ENCODE results near the gene PLEK. TPM values are rescaled to one million over a fixed set of nuclear protein-coding genes. Genes with fewer than 3 reads are reported as not detected.

Gene PLEK
- polyA plus RNA-seq, 1 donor from 2014 or later = 0.07 TPM

GRCh38 chr2:68420254-68420910, 55.3 kb downstream of the PLEK start:
- Histone ChIP-seq H3K27ac (ENCODE audit: low read length) (no peak overlapping the region), H3K9ac (ENCODE audit: low read length) (no peak overlapping the region), H4K20me1 (ENCODE audit: insufficient read depth) (no peaks in the 10 kb centered on the region), H2AFZ (ENCODE audit: low read depth, low read length) (no peak overlapping the region), H3F3A (ENCODE audit: insufficient read depth, low read length, poor library complexity, severe bottlenecking) (no peaks in the 10 kb centered on the region), H3K79me2 (replicated peaks; ENCODE audit: insufficient read depth, low read length) (no peaks in the 10 kb centered on the region), H3K4me2 (ENCODE audit: low read length) (no peak overlapping the region), H3K4me3 (ENCODE audit: low read length) (no peak overlapping the region), H3K27me3 (ENCODE audit: insufficient read depth, low read depth, low read length) (no peaks in the 10 kb centered on the region), H3K9me2 (ENCODE audit: insufficient read depth, low read length) (no peaks in the 10 kb centered on the region), H3K9me3 (ENCODE audit: low read length) (no peaks in the 10 kb centered on the region), H3K36me3 (ENCODE audit: insufficient read depth, low read length) (no peaks in the 10 kb centered on the region)
- no peak for TF ChIP-seq REST (IDR thresholded peaks at IDR 0.05; ENCODE audit: borderline replicate concordance)

- Histone ChIP-seq H3K9ac (ENCODE audit: low read length) (no peak overlapping the region), H3K9me3 (ENCODE audit: low read length) (no peaks in the 10 kb centered on the region), H3K27me3 (ENCODE audit: insufficient read depth, low read depth, low read length) (no peaks in the 10 kb centered on the region), H3K36me3 (ENCODE audit: insufficient read depth, low read length) (no peaks in the 10 kb centered on the region), H4K20me1 (ENCODE audit: insufficient read depth) (no peaks in the 10 kb centered on the region), H3K9me2 (ENCODE audit: insufficient read depth, low read length) (no peaks in the 10 kb centered on the region), H3K4me3 (ENCODE audit: low read length) (no peak overlapping the region), H3K27ac (ENCODE audit: low read length) (no peak overlapping the region), H2AFZ (ENCODE audit: low read depth, low read length) (no peak overlapping the region), H3F3A (ENCODE audit: insufficient read depth, low read length, poor library complexity, severe bottlenecking) (no peaks in the 10 kb centered on the region), H3K4me2 (ENCODE audit: low read length) (no peak overlapping the region), H3K79me2 (replicated peaks; ENCODE audit: insufficient read depth, low read length) (no peaks in the 10 kb centered on the region)
- TF ChIP-seq POLR2AphosphoS5 (IDR thresholded peaks at IDR 0.05) (no peak), MXI1 (conservative IDR thresholded peaks at IDR 0.05; ENCODE audit: poor library complexity, severe bottlenecking) (no peak), SMC3 (conservative IDR thresholded peaks at IDR 0.05; ENCODE audit: poor library complexity) (no peak), EP300 (conservative IDR thresholded peaks at IDR 0.05; ENCODE audit: poor library complexity, severe bottlenecking) (no peak), CTCF (IDR thresholded peaks at IDR 0.05; ENCODE audit: poor library complexity, severe bottlenecking) (no peak), TAF1 (IDR thresholded peaks at IDR 0.05; ENCODE audit: low read depth) (no peak), REST (IDR thresholded peaks at IDR 0.05; ENCODE audit: borderline replicate concordance) (no peak), EZH2 (IDR thresholded peaks at IDR 0.05; ENCODE audit: borderline replicate concordance, insufficient read depth, low read length, poor library complexity, severe bottlenecking) (no peak), RAD21 (conservative IDR thresholded peaks at IDR 0.05) (no peak)
Observed at GRCh38 chr2:68423966-68424650, 59.0 kb downstream of the PLEK start.
